DMS79 treated with DMSO at 0.1 percent for 48 hours (cell line): ENCODE results near the gene SPINDOC.
"Not testable (repeated sequence)": the region's sequence is repeated elsewhere in the genome, so short reads cannot be mapped to it uniquely, and the experiment has no call there.

Experiments used
- DNase-seq: peaks from one replicate; lab custom pipeline; 2025; lab: John Stamatoyannopoulos, UW

Gene SPINDOC

DNA sequence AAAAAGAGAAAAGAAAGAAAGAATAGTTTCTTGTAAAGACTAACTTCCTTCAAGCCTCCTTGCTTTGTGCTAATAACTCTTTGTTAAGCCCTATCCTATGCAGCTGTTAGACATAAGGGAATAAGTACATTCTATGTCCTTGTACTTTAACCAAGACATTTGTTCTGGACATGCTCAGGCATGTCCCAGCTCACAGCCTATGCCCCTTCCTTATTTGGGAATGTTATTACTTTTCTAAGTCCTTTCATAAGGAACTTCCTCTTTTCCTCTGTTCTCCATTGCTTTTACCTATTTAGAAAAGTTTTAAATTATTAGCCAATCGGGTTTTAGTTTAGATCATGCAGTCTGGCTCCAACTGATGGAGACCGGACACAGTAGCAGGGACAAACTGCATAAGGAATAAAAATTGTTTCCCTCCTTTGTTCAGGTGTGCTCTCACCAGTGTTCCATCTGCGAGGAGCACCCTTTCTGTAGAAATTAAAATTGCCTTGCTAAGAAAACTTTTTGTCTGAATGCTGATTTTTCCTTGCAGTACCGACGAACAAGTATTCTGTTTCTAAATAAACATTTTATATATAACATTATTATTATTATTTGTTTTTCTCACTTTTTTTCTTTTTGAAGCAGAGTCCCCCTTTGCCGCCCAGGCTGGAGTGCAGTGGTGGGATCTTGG, 21.6 kb upstream of the SPINDOC start:
- no peak for DNase-seq

DNA sequence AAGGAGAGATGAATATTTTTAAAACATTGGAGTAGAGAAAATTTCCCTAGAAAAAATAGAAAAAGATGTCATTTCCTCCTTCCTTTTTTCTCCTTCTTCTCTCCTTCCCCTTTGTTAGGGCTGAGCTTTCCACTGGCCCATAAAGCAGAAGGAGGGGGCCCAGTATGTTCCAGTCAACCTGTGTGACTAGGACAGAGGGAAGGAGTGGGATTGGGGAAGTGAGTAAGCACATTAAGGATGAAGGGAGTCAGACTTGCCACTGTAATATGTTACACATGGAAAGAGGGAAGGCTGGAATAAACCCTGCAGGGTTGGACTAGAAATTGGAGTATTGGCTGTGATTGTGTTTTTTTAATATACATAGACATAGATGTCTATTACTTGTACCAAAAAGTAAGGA, 20.1 kb upstream of the SPINDOC start:
- no peak for DNase-seq

DNA sequence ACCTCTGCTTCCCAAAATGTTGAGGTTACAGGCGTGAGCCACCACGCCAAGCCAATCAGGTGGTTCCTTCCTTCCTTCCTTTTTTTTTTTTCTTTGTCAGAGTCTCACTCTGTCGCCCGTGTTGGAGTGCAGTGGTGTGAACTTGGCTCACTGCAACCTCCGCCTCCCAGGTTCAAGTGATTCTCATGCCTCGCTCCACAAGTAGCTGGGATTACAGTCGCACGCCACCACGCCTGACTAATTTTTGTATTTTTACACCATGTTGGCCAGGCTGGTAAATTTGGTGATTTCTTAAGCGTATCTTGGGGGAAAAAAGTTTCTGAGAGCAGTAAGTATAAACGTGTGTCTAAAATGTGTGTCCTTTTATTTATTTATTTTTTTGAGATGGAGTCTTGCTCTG, 18.2 kb upstream of the SPINDOC start:
- DNase-seq, result no peak

DNA sequence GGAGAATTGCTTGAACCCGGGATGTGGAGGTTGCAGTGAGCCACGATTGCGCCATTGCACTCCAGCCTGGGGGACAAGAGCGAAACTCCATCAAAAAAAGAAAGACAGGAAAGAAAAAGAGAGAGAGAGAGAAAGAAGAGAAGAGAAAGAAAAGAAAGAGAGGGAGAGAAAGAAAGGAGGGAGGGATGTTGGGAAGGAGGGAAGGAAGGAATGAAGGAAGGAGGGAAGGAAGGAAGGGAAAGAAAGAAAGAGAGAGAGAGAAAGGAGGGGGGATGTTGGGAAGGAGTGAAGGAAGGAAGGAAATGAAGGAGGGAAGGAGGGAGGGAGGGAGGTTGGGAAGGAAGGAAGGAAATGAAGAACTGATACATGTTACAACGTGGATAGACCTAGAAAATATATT, 12.3 kb upstream of the SPINDOC start:
- no peak for DNase-seq

DNA sequence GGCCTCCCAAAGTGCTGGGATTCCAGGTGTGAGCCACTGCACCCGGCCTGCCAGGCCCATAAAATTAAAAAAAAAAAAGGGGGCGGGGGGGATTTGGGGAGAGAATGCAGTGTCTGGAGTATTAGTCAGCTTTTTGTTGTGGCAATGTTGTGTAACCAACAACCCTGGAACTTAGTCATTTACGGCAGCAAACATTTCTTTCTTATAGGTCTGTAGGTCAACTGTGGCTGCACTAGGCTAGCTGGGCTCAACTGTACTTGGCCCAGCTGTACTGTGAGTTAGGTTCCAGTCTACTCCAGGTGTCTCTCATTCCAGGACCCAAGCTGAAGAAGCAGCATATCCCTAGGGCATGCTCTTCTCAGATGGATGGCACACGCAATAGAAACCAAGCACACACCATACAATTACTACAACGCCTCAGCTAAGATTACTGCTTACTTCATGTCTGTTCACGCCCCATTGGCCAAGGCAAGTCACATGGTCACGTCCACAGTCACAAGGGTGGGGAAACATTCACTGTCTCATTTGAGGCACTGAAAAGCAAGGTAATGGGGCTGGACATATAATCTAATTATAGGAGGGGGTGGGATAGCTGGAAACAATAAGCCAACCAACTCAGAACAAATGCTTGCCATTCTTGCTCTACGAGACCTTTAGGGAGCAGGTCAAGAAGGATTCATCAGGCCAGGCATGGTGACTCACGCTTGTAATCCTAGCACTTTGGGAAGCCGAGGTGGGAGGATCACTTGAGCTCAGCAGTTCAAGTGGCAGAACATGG, 10.4 kb upstream of the SPINDOC start:
- DNase-seq, result no peak

DNA sequence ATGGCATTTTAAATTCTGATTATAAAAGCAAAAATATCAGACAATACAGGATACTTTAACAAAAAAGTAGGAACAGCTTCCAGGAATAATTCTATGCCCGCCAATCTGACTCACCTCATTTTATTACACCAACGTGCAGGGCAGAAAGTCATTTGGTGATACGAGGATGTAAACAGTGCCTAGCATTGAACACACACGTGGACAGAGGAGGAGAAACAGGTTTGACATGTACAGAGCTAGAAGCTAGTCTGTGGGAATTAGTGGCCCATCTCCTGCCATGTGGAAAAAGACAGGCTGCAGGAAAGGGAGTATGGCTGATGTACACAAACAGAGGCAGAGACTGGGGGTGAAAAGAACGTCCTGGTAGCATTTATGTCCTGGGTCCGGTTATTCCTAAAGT, 9.0 kb upstream of the SPINDOC start:
- DNase-seq, result no peak

DNA sequence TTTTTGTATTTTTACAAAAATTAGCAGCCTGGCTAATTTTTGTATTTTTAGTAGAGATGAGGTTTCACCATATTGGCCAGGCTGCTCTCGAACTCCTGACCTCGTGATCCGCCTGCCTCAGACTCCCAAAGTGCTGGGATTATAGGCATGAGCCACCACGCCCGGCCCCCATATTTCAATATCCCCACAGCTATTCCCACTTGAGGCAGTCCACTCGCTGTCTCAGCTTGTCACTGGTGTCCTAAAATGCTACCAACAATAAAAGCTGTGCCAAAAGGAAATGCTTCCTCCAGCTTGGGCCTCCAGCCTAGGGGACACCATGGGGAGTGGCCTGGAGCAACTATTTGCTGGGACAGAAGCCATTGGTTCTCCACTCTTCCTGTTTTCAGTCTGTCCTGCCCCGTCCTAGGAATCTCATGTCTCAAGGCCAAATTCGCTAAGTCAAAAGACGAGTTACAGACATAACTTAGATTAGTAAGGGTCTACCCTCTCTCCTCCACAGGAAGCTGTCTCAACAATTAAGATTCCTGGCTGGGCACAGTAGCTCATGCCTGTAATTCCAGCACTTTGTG, 7.3 kb upstream of the SPINDOC start:
- DNase-seq, result no peak

DNA sequence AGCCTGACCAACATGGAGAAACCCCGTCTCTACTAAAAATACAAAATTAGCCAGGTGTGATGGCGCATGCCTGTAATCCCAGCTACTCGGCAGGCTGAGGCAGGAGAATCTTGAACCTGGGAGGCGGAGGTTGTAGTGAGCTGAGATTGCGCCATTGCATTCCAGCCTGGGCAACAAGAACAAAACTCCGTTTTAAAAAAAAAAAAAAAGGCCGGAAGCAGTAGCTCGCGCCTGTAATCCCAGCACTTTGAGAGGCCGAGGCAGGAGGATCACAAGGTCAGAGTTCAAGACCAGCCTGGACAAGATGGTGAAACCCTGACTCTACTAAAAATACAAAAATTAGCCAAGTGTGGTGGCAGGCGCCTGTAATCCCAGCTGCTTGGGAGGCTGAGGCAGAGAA, 2.9 kb upstream of the SPINDOC start:
- not testable (repeated sequence) for DNase-seq

DNA sequence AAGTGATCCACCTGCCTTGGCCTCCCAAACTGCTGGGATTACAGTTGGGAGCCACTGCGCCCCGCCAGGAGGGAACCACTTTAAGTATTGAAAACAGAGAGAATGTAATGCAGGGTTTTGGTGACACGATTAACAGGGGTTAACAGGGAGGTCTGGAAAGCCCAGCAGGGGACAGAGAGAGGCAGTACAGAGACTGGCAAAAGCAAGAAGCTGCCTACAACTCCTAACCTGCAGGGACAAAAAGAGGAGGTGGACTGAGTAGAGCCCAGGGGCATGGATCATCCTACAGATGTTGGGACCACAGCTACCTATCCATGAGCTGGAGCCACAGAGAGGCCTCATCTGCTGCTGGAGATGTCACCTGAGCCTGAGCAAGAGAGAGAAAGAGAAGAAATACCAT, 1.7 kb upstream of the SPINDOC start:
- no peak for DNase-seq

DNA sequence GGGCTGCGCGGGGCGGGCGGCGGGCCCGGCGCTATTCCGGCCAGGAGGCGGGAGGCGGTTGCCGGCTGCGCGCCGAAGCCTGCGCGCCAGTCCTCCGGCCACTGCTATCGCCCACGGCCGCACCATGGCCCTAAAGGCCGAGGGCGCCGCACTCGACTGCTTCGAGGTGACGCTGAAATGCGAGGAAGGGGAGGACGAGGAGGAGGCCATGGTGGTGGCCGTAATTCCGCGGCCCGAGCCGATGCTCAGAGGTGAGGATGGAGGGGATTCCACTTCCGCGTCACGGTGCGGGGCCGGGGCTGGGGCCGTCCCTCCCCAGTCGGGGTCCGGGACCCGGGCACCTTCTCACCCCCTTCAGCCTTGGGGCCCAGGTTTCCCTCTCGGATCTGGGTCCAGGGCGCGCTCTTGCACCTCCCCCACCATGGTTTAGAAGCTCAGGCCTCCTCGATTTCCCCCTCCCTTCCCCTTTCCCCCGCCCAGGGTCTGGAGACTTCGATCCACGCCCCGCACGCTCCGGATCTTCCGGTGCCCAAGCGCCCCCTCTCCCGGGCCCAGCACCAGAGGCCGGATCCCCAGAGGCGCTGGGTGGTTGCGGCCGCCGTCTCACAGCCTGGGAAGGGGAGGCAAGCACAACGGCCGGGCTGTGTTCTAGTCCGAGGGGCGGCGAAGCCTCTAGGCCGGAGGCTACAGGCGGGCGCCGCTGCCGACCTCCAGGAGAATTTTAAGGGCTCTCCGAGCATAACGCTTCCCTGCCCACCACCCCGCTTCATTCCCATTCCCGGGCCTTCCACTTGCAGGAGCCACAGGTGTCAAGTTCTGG, 517 bp downstream of the SPINDOC start:
- peak; percentile 23 for DNase-seq

DNA sequence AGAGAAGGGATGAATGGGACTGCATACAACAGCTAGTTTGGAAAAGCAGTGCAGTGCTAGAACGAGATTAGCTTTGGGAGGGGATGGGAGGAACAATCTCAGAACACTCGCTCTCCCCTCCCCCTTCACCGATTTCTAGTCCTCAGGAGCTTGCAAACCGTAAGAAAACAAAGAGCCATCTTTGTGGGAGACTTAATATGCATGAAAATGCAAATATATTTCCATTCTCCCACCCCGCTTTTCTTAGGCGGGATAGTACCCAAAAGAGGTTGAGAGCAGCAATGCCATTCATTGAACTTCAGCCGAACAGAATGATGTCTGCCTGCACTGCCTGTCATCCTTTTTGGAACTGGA, 1.1 kb downstream of the SPINDOC start:
- DNase-seq, result no peak

DNA sequence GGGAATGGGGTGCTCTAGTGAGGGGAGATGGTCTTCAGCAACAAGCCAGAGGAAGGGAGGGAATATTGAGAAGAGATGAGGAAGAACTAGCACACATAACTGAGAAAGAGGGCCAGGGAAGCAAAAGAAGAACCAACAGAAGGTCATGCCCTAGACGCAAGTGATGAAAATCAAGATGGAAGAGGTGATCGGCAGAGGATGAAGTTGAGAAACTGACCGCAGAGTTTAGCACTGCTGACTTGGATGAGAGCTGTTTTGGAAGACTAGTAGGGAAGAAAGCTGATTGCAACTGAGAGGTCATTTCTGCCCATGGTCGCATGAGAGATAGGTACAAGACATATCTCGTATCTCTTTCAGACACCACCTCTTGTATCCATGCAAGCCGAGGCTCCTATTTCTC, 2.9 kb downstream of the SPINDOC start:
- DNase-seq, result no peak

DNA sequence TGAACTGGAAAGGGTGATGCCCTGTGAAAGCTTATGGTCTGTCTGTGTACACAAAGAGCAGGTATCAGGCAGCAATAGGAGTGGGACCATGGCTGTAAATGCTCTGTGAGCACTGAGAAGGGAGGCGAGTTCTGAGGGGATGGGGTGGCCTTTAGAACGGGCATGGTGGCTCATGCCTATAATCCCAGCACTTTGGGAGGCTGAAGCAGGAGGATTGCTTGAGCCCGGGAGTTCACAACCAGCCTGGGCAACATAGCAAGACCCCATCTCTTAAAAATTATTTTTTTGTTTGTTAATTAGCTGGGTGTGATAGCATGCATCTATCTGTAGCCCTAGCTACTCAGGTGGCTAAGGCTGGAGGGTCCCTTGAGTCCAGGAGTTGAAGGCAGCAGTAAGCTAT, 3.5 kb downstream of the SPINDOC start:
- DNase-seq, result no peak

DNA sequence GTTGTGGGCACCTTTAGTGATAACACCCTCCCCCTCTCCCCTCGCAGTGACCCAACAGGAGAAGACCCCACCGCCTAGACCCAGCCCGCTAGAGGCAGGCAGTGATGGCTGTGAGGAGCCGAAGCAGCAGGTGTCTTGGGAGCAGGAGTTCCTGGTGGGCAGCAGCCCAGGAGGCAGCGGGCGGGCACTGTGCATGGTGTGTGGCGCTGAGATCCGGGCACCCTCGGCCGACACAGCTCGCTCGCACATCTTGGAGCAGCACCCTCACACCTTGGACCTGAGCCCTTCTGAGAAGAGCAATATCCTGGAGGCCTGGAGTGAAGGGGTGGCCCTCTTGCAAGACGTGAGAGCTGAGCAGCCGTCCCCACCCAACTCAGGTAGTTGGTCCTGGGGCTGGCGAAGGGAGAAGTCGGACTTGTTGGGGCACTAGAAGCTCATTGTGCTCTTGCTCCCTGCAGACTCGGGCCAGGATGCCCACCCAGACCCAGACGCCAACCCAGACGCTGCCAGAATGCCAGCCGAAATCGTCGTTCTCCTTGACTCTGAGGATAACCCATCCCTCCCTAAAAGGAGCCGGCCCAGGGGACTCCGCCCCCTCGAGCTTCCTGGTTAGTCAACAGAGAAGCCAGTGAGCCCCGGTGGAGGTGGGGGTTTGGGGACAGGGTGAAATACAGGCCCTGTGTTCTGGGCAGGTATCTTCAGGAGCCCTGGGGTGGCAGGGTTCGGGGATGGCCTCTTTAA, 4.7 kb downstream of the SPINDOC start:
- DNase-seq, result no peak

DNA sequence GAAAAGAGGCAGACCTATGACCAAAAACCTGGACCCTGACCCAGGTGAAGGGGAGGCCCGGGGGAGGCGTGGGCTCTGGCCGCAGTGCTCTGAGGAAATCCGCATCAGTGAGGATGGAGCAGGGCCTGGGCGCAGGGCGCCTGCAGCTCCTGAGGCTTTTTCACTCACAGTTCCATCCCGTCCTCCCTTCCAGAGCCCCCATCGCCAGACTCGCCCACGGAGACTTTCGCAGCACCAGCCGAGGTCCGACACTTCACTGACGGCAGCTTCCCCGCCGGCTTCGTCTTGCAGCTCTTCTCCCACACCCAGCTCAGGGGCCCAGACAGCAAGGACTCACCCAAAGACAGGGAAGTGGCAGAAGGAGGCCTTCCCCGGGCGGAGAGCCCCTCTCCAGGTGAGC, 5.4 kb downstream of the SPINDOC start:
- DNase-seq, result no peak

DNA sequence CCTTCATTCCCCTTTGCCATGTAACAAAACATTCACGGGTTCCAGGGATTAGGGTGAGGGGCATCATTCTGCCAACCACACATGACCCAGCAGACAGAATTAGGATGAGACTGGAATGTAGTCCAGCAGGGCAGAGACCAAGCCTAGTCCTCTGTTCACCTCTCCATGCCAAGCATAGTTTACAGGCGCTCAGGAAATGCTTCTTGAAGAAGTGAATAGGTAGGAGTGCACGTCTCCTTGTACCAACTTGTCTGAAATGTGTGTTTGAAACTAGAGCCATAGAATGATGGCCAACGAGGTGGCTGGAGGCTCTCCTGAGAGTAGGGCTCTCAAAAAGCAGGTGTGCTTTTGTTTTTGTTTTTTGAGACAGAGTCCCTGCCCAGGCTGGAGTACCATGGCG, 8.2 kb downstream of the SPINDOC start:
- no peak for DNase-seq

DNA sequence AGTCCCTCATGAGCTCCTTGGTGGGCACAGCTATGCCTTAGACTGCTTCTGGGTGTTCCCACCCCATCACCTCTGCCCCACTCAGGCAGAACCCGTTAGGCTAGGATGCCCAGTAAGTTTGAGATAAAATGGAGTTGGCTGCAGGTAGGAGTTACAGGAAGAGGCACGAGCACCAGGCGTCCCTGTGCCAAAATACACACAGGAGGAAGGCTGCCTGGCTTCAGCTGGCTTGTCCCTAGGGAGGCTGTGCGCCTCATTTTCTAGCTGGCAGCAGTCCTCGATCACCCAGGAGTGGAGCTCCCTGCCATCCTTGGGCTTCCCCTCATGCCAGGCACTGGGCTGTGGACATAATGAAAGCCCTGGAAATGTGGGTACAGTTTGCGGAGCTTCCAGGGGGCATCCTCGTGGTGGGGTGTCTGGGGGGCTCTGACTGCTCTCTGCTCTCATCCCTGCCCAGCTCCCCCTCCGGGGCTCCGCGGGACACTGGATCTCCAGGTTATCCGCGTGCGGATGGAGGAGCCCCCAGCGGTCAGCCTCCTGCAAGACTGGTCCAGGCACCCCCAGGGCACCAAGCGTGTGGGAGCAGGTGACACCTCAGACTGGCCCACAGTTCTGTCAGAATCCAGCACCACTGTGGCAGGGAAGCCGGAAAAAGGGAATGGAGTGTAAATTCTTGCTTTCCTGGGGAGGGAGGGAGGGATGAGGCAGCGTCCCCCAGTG, 13.4 kb downstream of the SPINDOC start:
- no peak for DNase-seq

DNA sequence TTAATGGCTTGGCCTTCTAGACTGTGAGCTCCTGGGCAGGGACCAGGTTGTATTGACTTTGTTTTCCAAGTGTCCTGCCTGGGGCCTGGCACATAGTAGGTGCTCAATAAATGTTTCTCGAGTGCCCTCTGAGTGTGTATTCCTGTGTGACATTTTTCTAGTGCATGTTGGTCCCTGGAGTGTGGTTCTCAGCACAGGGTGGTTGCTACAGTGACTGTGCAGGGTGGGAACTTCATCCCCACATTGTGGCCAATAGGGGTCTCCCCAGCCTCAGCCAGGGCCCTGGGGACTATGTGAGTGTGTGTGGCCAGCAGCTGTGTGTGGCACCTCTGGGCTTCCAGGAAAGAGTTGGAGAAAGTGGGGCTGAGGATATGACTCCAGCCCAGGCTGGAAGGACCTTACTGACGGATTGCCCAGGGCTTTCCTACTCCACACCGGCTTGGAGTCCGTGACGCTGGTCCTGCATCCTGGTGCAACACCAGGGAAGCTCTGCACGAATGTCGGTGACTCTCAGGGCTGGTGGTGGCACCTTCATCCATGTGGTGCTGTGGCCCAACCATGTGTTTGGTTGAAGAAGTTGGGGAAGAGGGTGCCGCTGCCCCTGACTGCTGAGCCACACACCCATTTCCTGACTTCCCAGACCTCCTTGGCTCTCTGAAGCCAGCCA, 16.7 kb downstream of the SPINDOC start:
- no peak for DNase-seq

DNA sequence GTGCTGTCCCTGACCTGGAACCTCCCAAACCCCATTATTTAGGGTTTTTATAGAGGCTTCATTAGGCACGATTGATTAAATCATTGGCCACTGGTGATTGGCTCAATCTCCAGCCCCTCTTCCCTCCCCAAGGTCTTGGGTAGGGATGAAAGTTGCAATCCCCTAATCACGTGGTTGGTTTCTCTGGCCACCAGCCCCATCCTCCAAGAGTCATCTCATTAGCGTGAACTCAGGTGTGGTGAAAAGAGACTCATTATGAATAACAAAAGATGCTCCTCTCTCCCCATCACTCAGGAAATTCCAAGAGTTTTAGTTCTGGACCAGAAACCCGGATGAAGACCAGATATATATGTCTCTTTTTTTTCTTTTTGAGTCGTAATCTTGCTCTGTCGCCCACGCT, 18.1 kb downstream of the SPINDOC start:
- no peak for DNase-seq

DNA sequence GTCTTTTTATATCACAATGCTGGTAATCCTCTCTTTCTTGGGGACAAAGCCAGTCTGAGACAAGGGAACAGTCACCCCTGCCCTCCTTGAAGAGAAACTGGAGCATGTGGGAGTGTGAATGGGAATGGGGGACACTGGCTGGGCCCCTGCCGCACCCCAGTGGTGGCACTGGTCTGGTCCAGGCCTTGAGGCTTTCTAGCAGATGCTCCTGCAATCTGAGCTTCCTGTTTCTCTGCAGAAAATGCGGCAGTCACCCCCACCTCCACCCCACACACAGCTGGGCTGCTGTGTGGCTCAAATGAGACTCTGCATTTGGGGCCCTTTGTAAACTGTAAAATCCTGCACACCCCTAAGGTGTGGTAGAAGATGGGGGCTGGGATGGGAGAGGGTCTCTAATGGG, 19.1 kb downstream of the SPINDOC start:
- no peak for DNase-seq

DNA sequence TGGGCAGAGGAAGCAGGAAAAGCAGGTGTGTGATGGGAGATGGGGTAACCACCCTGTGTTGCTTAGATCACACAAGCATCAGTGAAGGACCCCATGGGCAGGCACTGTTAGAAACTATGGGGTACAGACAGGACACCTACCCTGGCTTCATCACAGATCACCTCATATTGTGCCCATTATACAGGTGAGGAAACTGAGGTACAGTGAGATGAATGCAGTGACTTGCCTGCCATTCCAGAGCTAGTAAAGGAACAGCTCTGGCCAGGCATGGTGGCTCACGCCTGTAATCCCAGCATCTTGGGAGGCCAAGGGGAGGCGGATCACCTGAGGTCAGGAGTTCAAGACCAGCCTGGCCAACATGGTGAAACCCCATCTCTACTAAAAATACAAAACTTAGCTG, 19.8 kb downstream of the SPINDOC start:
- DNase-seq, result no peak
